ENCODE results near the gene ABCB6. TPM values are rescaled to one million over a fixed set of nuclear protein-coding genes. Genes with fewer than 3 reads are reported as not detected.

Gene ABCB6
- total and polyA plus RNA-seq, 10 of the 15 experiments (the other 5 are each of a cell fraction or from before 2014, with no cell fraction given): 2.3 to 22.1 (median 13.8) TPM

GRCh38 chr2:219207884-219208740 is 10.6 kb downstream of the ABCB6 start:
- Histone ChIP-seq H3K36me3 (ENCODE audit: control insufficient read depth in 2 of 2, insufficient read depth in 2 of 2, low read length in 1 of 2) (peaks cover 0 to 9% of the 10 kb centered on the region in 2 experiments; a peak in 2 of 4 replicates), H3K9ac (ENCODE audit: control insufficient read depth, insufficient read depth, low read length) (no peak overlapping the region), H3K4me3 (no peak overlapping the region), H3K9me3 (replicated peaks; ENCODE audit: control insufficient read depth, insufficient read depth, low read length) (no peaks in the 10 kb centered on the region), H4K20me1 (ENCODE audit: control insufficient read depth, insufficient read depth) (no peaks in the 10 kb centered on the region), H3K79me2 (ENCODE audit: control insufficient read depth, insufficient read depth, low read length) (no peaks in the 10 kb centered on the region; the same call in 1 of the 2 replicates), H3K4me2 (ENCODE audit: control insufficient read depth, insufficient read depth) (no peak overlapping the region; the same call in 1 of the 2 replicates), H2AFZ (ENCODE audit: control insufficient read depth, low read depth, low read length) (no peak overlapping the region), H3K27me3 (replicated peaks in 1 of 2; ENCODE audit: control insufficient read depth in 2 of 2, insufficient read depth in 2 of 2, low read length in 1 of 2) (no peaks in the 10 kb centered on the region), H3K27ac (ENCODE audit: control insufficient read depth, insufficient read depth) (no peak overlapping the region), H3K4me1 (ENCODE audit: control insufficient read depth, insufficient read depth, low read length) (peaks cover 8% of the 10 kb centered on the region)
- intact Hi-C loops (cut with micrococcal nuclease; ENCODE audit: unreplicated experiment) (loop anchor here (2.0 to 5.0 kb wide), 2 partner anchors 31 to 69 kb away; partner anchors contain the start of genes CNPPD1 and DNAJB2), in situ Hi-C loops (cut with MboI) (loop anchor here (5.0 kb wide), 1 partner anchor 36 kb away; the partner anchor contains the start of gene SLC23A3)
- RAD21 ChIA-PET (ENCODE audit: unreplicated experiment): interaction anchor here (2.5 to 2.9 kb wide), 2 partner anchors 32 to 37 kb away, joined by 12 to 21 read pairs; partner anchors contain the start of genes CNPPD1 and SLC23A3
- TF ChIP-seq SUZ12 (IDR thresholded peaks at IDR 0.05; ENCODE audit: unreplicated experiment): no peak
- TF ChIP-seq FOS (IDR thresholded peaks at IDR 0.05; ENCODE audit: borderline replicate concordance, extremely low read depth, insufficient read length): no peak
- no peak for TF ChIP-seq CBX5 (IDR thresholded peaks at IDR 0.05; ENCODE audit: low read depth)
- TF ChIP-seq IRF3 (IDR thresholded peaks at IDR 0.05): no peak
- TF ChIP-seq CHD2 (IDR thresholded peaks at IDR 0.05; ENCODE audit: borderline replicate concordance, low read depth, low read length): no peak
- TF ChIP-seq NRF1 (conservative IDR thresholded peaks at IDR 0.05; ENCODE audit: low read depth, low read length): no peak
- TF ChIP-seq EED (IDR thresholded peaks at IDR 0.05; ENCODE audit: low read depth): no peak
- TF ChIP-seq NFYA (IDR thresholded peaks at IDR 0.05; ENCODE audit: borderline replicate concordance, low read depth, low read length): no peak
- no peak for TF ChIP-seq CEBPZ (IDR thresholded peaks at IDR 0.05; ENCODE audit: low read depth, low read length)
- TF ChIP-seq HDAC2 (IDR thresholded peaks at IDR 0.05): no peak
- no peak for TF ChIP-seq ZNF24 (IDR thresholded peaks at IDR 0.05)
- whole genome bisulfite sequencing (ENCODE audit: insufficient coverage, insufficient replicate concordance, low lambda C conversion rate, missing lambda C conversion rate): 85% methylated on average over 17 of the region's 17 CpGs
- CTCF ChIA-PET: interaction anchor here (1.0 to 2.2 kb wide), 4 partner anchors 37 to 87 kb away, joined by 3 to 13 read pairs (median 6); partner anchors contain the start of gene NHEJ1
- FAIRE-seq: no peak
- POLR2A ChIA-PET: interaction anchor here (0.5 to 4.0 kb wide), 9 partner anchors 9 to 685 kb away, joined by 3 to 47 read pairs (median 6); partner anchors contain the start of genes ABCB6, ANKZF1, ATG9A and CNPPD1
- ATAC-seq: no peak
- DNase-seq (ENCODE audit: low read depth, low spot score): no peak
- SMC1A ChIA-PET (ENCODE audit: uncharacterized antibody, unreplicated experiment): interaction anchor here (0.7 to 3.1 kb wide), 5 partner anchors 32 to 87 kb away, joined by 3 to 14 read pairs (median 4); partner anchors contain the start of genes CNPPD1, GLB1L and STK16
- BruUV-seq (replicated peaks): no TSS peak

All from GM12878 (cell line).